A549 (cell line): ENCODE data around the gene SYT8. TPM values are rescaled to one million over a fixed set of nuclear protein-coding genes. Genes with fewer than 3 reads are reported as not detected.

ENCODE experiments used
- ATAC-seq, 2 experiments: fragments of 200-7000 bp in 1 of 2; fragments of >200 bp in 1 of 2; cut with Nextera tagmentation in 1 of 2; cut with Tn5 transposase in 1 of 2; 3 replicates each; pipeline versions ENCODE4 v1.8.0 to v1.9.1; 2018 to 2020; ENCODE audit warnings: mild to moderate bottlenecking in 1 of 2, moderate library complexity in 1 of 2
- CTCF ChIA-PET: fragments of 300-600 bp; sonication (Branson Sonifier 250); formaldehyde crosslinking; extraction: SDS; loops from one replicate; lab custom pipeline; 2021; ENCODE audit warnings: antibody characterized with exemption, inconsistent platforms; lab: Yijun Ruan, JAX
- POLR2A ChIA-PET: fragments of 350-600 bp; formaldehyde crosslinking; extraction: SDS; loops from one replicate; lab custom pipeline; 2021; ENCODE audit warnings: antibody characterized with exemption, inconsistent platforms; lab: Yijun Ruan, JAX
- DNase-seq, 2 experiments: peaks; one replicate each; pipeline versions ENCODE4 v3.0.0 to v3.0.0-alpha.2; 2011 to 2016; ENCODE audit warnings: low read depth in 1 of 2, low spot score in 1 of 2
- FAIRE-seq: peaks from 2 replicates; lab custom pipeline; 2011; peaks lifted over from hg19 to GRCh38; lab: Jason Lieb, UNC
- H3K27ac ChIP-seq, 2 experiments: fragments of >200 bp; sonication (Bioruptor Twin); formaldehyde crosslinking; 3 replicates each; pipeline ENCODE4 v1.5.1; 2016 to 2017
- H3K4me1 ChIP-seq: fragments of >200 bp; sonication (Bioruptor Twin); formaldehyde crosslinking; 3 replicates; pipeline ENCODE4 v1.6.1; 2016
- H3K4me2 ChIP-seq: fragments of >200 bp; sonication (Bioruptor Twin); formaldehyde crosslinking; 3 replicates; pipeline ENCODE4 v1.6.1; 2016
- H3K4me3 ChIP-seq: fragments of >200 bp; sonication (Bioruptor Twin); formaldehyde crosslinking; 3 replicates; pipeline ENCODE4 v1.5.1; 2016
- H3K9me3 ChIP-seq: fragments of >200 bp; sonication (Bioruptor Twin); formaldehyde crosslinking; 3 replicates; pipeline ENCODE4 v1.6.1; 2016
- CEBPB ChIP-seq, 2 experiments: fragments of >200 bp in 1 of 2; sonication (Bioruptor Twin) in 1 of 2; formaldehyde crosslinking in 1 of 2; IDR thresholded peaks; 2 replicates each; pipeline ENCODE4 v1.6.1; 2012 to 2016
- CHD2 ChIP-seq: fragments of 150-350 bp; IDR thresholded peaks from 2 replicates; pipeline ENCODE4 v1.6.1; 2014; ENCODE audit warnings: low read length; ENCODE audit not compliant: partially characterized antibody
- EHF ChIP-seq: fragments of 250-450 bp; sonication (Bioruptor Pico); IDR thresholded peaks from 2 replicates; pipeline ENCODE4 v1.5.0; 2020; ENCODE audit warnings: mild to moderate bottlenecking
- EHMT2 ChIP-seq: fragments of 200-600 bp; sonication (generic); IDR thresholded peaks from 2 replicates; pipeline ENCODE4 v1.6.1; 2016; ENCODE audit warnings: antibody characterized with exemption, low read depth, mild to moderate bottlenecking, moderate library complexity
- ESRRA ChIP-seq: fragments of 150-350 bp; IDR thresholded peaks from 2 replicates; pipeline ENCODE4 v1.6.1; 2014; ENCODE audit warnings: mild to moderate bottlenecking, low read length, borderline replicate concordance
- FOXS1 ChIP-seq: fragments of 250-450 bp; sonication (Bioruptor Pico); IDR thresholded peaks from 2 replicates; pipeline ENCODE4 v1.5.0; 2020; ENCODE audit warnings: mild to moderate bottlenecking, moderate library complexity
- GATA3 ChIP-seq: IDR thresholded peaks from 2 replicates; pipeline ENCODE4 v1.6.1; 2012; ENCODE audit warnings: borderline replicate concordance
- HOXA7 ChIP-seq: fragments of 250-450 bp; sonication (Bioruptor Pico); IDR thresholded peaks from 2 replicates; pipeline ENCODE4 v1.5.0; 2020; ENCODE audit warnings: mild to moderate bottlenecking, moderate library complexity
- JUN ChIP-seq, 2 experiments: fragments of >200 bp; sonication (Bioruptor Twin); formaldehyde crosslinking; IDR thresholded peaks; 2 replicates in 1 of 2; 3 replicates in 1 of 2; pipeline ENCODE4 v1.6.1; 2016 to 2017
- JUNB ChIP-seq: fragments of >200 bp; sonication (Bioruptor Twin); formaldehyde crosslinking; IDR thresholded peaks from 2 replicates; pipeline ENCODE4 v1.6.1; 2016
- KDM5A ChIP-seq: fragments of 200-600 bp; sonication (generic); IDR thresholded peaks from 2 replicates; pipeline ENCODE4 v1.6.1; 2016; ENCODE audit warnings: antibody characterized with exemption, mild to moderate bottlenecking
- NFE2L2 ChIP-seq: fragments of 150-350 bp; conservative IDR thresholded peaks from 2 replicates; pipeline ENCODE4 v1.6.1; 2014; ENCODE audit warnings: low read length
- NR3C1 ChIP-seq: fragments of >200 bp; sonication (Bioruptor Twin); formaldehyde crosslinking; IDR thresholded peaks from 3 replicates; pipeline ENCODE4 v1.6.1; 2017
- PHF8 ChIP-seq: fragments of 200-600 bp; sonication (generic); IDR thresholded peaks from 2 replicates; pipeline ENCODE4 v1.6.1; 2016; ENCODE audit warnings: low read depth, mild to moderate bottlenecking, antibody characterized with exemption, moderate library complexity, borderline replicate concordance
- RFX5 ChIP-seq: fragments of 450-650 bp; IDR thresholded peaks from 2 replicates; pipeline ENCODE4 v1.7.1; 2014; ENCODE audit warnings: antibody characterized with exemption, mild to moderate bottlenecking, moderate library complexity
- RNF2 ChIP-seq: fragments of 200-600 bp; sonication (generic); IDR thresholded peaks from 2 replicates; pipeline ENCODE4 v1.6.1; 2016; ENCODE audit warnings: low read depth, mild to moderate bottlenecking, antibody characterized with exemption, moderate library complexity, borderline replicate concordance
- TFCP2L1 ChIP-seq: fragments of 250-450 bp; sonication (Bioruptor Pico); IDR thresholded peaks from 2 replicates; pipeline ENCODE4 v1.5.0; 2021; ENCODE audit warnings: mild to moderate bottlenecking
- ZFP36 ChIP-seq: fragments of 450-650 bp; IDR thresholded peaks from 2 replicates; pipeline ENCODE4 v1.6.1; 2014; ENCODE audit warnings: borderline replicate concordance; ENCODE audit not compliant: partially characterized antibody
- ZNF302 ChIP-seq: fragments of 250-450 bp; sonication (Bioruptor Pico); IDR thresholded peaks from 2 replicates; pipeline ENCODE4 v1.9.0; 2021; ENCODE audit warnings: inconsistent platforms, mild to moderate bottlenecking, moderate library complexity
- WGBS: methylation state at CpG from one replicate; pipeline ENCODE4 v1.1.6; 2017; ENCODE audit errors: missing lambda C conversion rate; 5-methylcytosine and 5-hydroxymethylcytosine counted together
- polyA plus RNA-seq, 4 experiments: library from polyadenylated mRNA; depleted of rRNA in 3 of 4; stranded (reverse); fragments of >200 nt; fragmentation: RNase III in 1 of 4; extraction: RNeasy Plus Mini Kit Qiagen cat#74134 plus additional on column Dnase treatment in 1 of 4; gene quantifications; 2 replicates in 3 of 4; 3 replicates in 1 of 4; pipeline ENCODE4 v1.2.3, GENCODE V29; 2011 to 2017
- TF ChIP-seq, protein P1 (sequence below): fragments of 200-600 bp; sonication (generic); IDR thresholded peaks from 2 replicates; pipeline ENCODE4 v1.6.1; 2016; ENCODE audit warnings: antibody characterized with exemption, mild to moderate bottlenecking, moderate library complexity
- TF ChIP-seq, protein P2 (sequence below): fragments of 450-650 bp; IDR thresholded peaks from 2 replicates; pipeline ENCODE4 v1.6.1; 2014; ENCODE audit warnings: antibody characterized with exemption
- TF ChIP-seq, protein P3 (sequence below): fragments of 250-450 bp; sonication (Bioruptor Pico); IDR thresholded peaks from 2 replicates; pipeline ENCODE4 v1.5.0; 2021; ENCODE audit warnings: mild to moderate bottlenecking, moderate library complexity, borderline replicate concordance

The SYT8 gene
- polyA plus RNA-seq, 2 of the 4 experiments (the other 2 are of a cell fraction) = 0.25 TPM; not detected in 1

GRCh38 chr11:1846453-1846932, 11.7 kb downstream of the SYT8 start:
- CTCF ChIA-PET = interaction anchor here (0.8 to 14.5 kb wide), 15 partner anchors 11 to 310 kb away, joined by 3 to 174 read pairs (median 15); partner anchors contain the start of genes SYT8 and TNNI2

GRCh38 chr11:1847006-1847735, 12.4 kb downstream of the SYT8 start:
- TF ChIP-seq HOXA7 (no peak), FOXS1 (no peak), NFE2L2 (no peak), JUNB (no peak), CEBPB (IDR thresholded peaks at IDR 0.05) (no peak), GATA3 (no peak), ESRRA (no peak), PHF8 (no peak), JUN (IDR thresholded peaks at IDR 0.05) (no peak), KDM5A (no peak), RNF2 (no peak), NR3C1 (no peak), CHD2 (no peak), EHMT2 (no peak), EHF (no peak), RFX5 (no peak), TFCP2L1 (CRISPR knock-in tag) (no peak)
- TF ChIP-seq, protein P1, sequence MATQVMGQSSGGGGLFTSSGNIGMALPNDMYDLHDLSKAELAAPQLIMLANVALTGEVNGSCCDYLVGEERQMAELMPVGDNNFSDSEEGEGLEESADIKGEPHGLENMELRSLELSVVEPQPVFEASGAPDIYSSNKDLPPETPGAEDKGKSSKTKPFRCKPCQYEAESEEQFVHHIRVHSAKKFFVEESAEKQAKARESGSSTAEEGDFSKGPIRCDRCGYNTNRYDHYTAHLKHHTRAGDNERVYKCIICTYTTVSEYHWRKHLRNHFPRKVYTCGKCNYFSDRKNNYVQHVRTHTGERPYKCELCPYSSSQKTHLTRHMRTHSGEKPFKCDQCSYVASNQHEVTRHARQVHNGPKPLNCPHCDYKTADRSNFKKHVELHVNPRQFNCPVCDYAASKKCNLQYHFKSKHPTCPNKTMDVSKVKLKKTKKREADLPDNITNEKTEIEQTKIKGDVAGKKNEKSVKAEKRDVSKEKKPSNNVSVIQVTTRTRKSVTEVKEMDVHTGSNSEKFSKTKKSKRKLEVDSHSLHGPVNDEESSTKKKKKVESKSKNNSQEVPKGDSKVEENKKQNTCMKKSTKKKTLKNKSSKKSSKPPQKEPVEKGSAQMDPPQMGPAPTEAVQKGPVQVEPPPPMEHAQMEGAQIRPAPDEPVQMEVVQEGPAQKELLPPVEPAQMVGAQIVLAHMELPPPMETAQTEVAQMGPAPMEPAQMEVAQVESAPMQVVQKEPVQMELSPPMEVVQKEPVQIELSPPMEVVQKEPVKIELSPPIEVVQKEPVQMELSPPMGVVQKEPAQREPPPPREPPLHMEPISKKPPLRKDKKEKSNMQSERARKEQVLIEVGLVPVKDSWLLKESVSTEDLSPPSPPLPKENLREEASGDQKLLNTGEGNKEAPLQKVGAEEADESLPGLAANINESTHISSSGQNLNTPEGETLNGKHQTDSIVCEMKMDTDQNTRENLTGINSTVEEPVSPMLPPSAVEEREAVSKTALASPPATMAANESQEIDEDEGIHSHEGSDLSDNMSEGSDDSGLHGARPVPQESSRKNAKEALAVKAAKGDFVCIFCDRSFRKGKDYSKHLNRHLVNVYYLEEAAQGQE = no peak
- TF ChIP-seq, protein P2, sequence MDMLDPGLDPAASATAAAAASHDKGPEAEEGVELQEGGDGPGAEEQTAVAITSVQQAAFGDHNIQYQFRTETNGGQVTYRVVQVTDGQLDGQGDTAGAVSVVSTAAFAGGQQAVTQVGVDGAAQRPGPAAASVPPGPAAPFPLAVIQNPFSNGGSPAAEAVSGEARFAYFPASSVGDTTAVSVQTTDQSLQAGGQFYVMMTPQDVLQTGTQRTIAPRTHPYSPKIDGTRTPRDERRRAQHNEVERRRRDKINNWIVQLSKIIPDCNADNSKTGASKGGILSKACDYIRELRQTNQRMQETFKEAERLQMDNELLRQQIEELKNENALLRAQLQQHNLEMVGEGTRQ = no peak
- TF ChIP-seq, protein P3, sequence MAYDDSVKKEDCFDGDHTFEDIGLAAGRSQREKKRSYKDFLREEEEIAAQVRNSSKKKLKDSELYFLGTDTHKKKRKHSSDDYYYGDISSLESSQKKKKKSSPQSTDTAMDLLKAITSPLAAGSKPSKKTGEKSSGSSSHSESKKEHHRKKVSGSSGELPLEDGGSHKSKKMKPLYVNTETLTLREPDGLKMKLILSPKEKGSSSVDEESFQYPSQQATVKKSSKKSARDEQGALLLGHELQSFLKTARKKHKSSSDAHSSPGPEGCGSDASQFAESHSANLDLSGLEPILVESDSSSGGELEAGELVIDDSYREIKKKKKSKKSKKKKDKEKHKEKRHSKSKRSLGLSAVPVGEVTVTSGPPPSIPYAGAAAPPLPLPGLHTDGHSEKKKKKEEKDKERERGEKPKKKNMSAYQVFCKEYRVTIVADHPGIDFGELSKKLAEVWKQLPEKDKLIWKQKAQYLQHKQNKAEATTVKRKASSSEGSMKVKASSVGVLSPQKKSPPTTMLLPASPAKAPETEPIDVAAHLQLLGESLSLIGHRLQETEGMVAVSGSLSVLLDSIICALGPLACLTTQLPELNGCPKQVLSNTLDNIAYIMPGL (CRISPR knock-in tag) = no peak
- DNase-seq (no peak), ATAC-seq (no peak), FAIRE-seq (no peak)
- H3K27ac ChIP-seq = no peak overlapping the region
- 92% methylated on average over 22 of the region's 34 CpGs for WGBS
- H3K4me1 ChIP-seq = peaks cover 7% of the 10 kb centered on the region
- ChIA-PET POLR2A (no interaction called here), CTCF (interaction anchor here (0.6 to 14.5 kb wide), 22 partner anchors 10 to 327 kb away, joined by 3 to 174 read pairs (median 6); partner anchors contain the start of genes SYT8 and TNNI2)
- H3K9me3 ChIP-seq = no peaks in the 10 kb centered on the region
- H3K4me2 ChIP-seq = no peak overlapping the region
- H3K4me3 ChIP-seq = no peak overlapping the region

More at GRCh38 chr11:1846453-1846932, 11.7 kb downstream of the SYT8 start:
- 62% methylated on average over 9 of the region's 9 CpGs for WGBS
- H3K27ac ChIP-seq = no peak overlapping the region
- no peak for DNase-seq
- TF ChIP-seq ZFP36 (peak; percentile 79), ZNF302 (CRISPR knock-in tag) (no peak)
- no peak for FAIRE-seq
- no peak overlapping the region for H3K4me2 ChIP-seq
- peaks cover 7% of the 10 kb centered on the region for H3K4me1 ChIP-seq
- no peak overlapping the region for H3K4me3 ChIP-seq
- no peak for ATAC-seq
- H3K9me3 ChIP-seq = no peaks in the 10 kb centered on the region
- POLR2A ChIA-PET = no interaction called here
